Measurements from ENCODE around the gene POLA1.
"Not testable (repeated sequence)": the region's sequence is repeated elsewhere in the genome, so short reads cannot be mapped to it uniquely, and the experiment has no call there.

Gene POLA1

GRCh38 chrX:24851780-24852179 is 158.1 kb downstream of the POLA1 start:
- intact Hi-C loops (cut with DNase I): no loop called here
- DNase-seq: no peak

- DNase-seq: no peak
Observed at GRCh38 chrX:24858004-24858746, 164.5 kb downstream of the POLA1 start.

GRCh38 chrX:24859211-24859841 is 165.6 kb downstream of the POLA1 start:
- intact Hi-C loops (cut with DNase I): no loop called here
- DNase-seq: no peak

More at GRCh38 chrX:24858004-24858746, 164.5 kb downstream of the POLA1 start:
- intact Hi-C loops (cut with DNase I): no loop called here

- intact Hi-C loops (cut with DNase I): no loop called here
- DNase-seq: no peak
Observed at GRCh38 chrX:24860140-24860539, 166.4 kb downstream of the POLA1 start.

GRCh38 chrX:24862343-24862742 is 168.6 kb downstream of the POLA1 start:
- no peak for DNase-seq
- intact Hi-C loops (cut with DNase I): no loop called here

GRCh38 chrX:24863779-24864178 is 170.1 kb downstream of the POLA1 start:
- DNase-seq; intact Hi-C loops (cut with DNase I): not testable (repeated sequence)

GRCh38 chrX:24870143-24870542 is 176.4 kb downstream of the POLA1 start:
- intact Hi-C loops (cut with DNase I): no loop called here
- no peak for DNase-seq

- intact Hi-C loops (cut with DNase I): no loop called here
- no peak for DNase-seq
Observed at GRCh38 chrX:24874604-24875247, 181.0 kb downstream of the POLA1 start.

- intact Hi-C loops (cut with DNase I): no loop called here
- DNase-seq: no peak
Observed at GRCh38 chrX:24876530-24877287, 183.0 kb downstream of the POLA1 start.

- intact Hi-C loops (cut with DNase I): no loop called here
Observed at GRCh38 chrX:24877288-24877664, 183.6 kb downstream of the POLA1 start.

GRCh38 chrX:24877854-24878650 is 184.3 kb downstream of the POLA1 start:
- intact Hi-C loops (cut with DNase I): no loop called here
- DNase-seq: no peak

More at GRCh38 chrX:24877288-24877664, 183.6 kb downstream of the POLA1 start:
- DNase-seq: no peak

- no peak for DNase-seq
- intact Hi-C loops (cut with DNase I): no loop called here
Observed at GRCh38 chrX:24879679-24880078, 186.0 kb downstream of the POLA1 start.

GRCh38 chrX:24886916-24887315 is 193.2 kb downstream of the POLA1 start:
- DNase-seq: no peak

GRCh38 chrX:24890677-24891076 is 197.0 kb downstream of the POLA1 start:
- peak in 1 of 42 donors; percentile 4 for DNase-seq
- intact Hi-C loops (cut with DNase I): no loop called here

More at GRCh38 chrX:24886916-24887315, 193.2 kb downstream of the POLA1 start:
- intact Hi-C loops (cut with DNase I): no loop called here

GRCh38 chrX:24899391-24899790 is 205.7 kb downstream of the POLA1 start:
- no peak for DNase-seq
- intact Hi-C loops (cut with DNase I): no loop called here

- no peak for DNase-seq
- intact Hi-C loops (cut with DNase I): no loop called here
Observed at GRCh38 chrX:24900234-24900633, 206.5 kb downstream of the POLA1 start.

GRCh38 chrX:24902806-24903205 is 209.1 kb downstream of the POLA1 start:
- intact Hi-C loops (cut with DNase I): no loop called here
- DNase-seq: no peak

GRCh38 chrX:24918715-24919114 is 225.0 kb downstream of the POLA1 start:
- DNase-seq: no peak
- intact Hi-C loops (cut with DNase I): no loop called here

- no peak for DNase-seq
- intact Hi-C loops (cut with DNase I): no loop called here
Observed at GRCh38 chrX:24920769-24921168, 227.1 kb downstream of the POLA1 start.
